Measurements from ENCODE around the gene IL17RE.

GRCh38 chr3:9908286-9908685 lies 5.6 kb downstream of the IL17RE start:
- TF ChIP-seq, protein P1, sequence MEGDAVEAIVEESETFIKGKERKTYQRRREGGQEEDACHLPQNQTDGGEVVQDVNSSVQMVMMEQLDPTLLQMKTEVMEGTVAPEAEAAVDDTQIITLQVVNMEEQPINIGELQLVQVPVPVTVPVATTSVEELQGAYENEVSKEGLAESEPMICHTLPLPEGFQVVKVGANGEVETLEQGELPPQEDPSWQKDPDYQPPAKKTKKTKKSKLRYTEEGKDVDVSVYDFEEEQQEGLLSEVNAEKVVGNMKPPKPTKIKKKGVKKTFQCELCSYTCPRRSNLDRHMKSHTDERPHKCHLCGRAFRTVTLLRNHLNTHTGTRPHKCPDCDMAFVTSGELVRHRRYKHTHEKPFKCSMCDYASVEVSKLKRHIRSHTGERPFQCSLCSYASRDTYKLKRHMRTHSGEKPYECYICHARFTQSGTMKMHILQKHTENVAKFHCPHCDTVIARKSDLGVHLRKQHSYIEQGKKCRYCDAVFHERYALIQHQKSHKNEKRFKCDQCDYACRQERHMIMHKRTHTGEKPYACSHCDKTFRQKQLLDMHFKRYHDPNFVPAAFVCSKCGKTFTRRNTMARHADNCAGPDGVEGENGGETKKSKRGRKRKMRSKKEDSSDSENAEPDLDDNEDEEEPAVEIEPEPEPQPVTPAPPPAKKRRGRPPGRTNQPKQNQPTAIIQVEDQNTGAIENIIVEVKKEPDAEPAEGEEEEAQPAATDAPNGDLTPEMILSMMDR (IDR thresholded peaks at IDR 0.05; ENCODE audit: low read depth, low read length, poor library complexity, severe bottlenecking), result no peak
- TF ChIP-seq EZH2phosphoT487 (IDR thresholded peaks at IDR 0.05; ENCODE audit: borderline replicate concordance, low read length), result no peak
